PC-3 (cell line): ENCODE measurements around the gene SCAMP4.

ENCODE experiments used
- EZH2phosphoT487 ChIP-seq: fragments of 300-600 bp; sonication (generic); IDR thresholded peaks from 2 replicates; pipeline ENCODE4 v1.6.1; 2018; ENCODE audit warnings: mild to moderate bottlenecking, antibody characterized with exemption, low read length, borderline replicate concordance
- TF ChIP-seq, protein P1 (sequence below): fragments of 300-600 bp; sonication (generic); conservative IDR thresholded peaks from 2 replicates; pipeline ENCODE4 v1.5.1; 2017; ENCODE audit warnings: antibody characterized with exemption, low read depth, mild to moderate bottlenecking, low read length

DNA sequence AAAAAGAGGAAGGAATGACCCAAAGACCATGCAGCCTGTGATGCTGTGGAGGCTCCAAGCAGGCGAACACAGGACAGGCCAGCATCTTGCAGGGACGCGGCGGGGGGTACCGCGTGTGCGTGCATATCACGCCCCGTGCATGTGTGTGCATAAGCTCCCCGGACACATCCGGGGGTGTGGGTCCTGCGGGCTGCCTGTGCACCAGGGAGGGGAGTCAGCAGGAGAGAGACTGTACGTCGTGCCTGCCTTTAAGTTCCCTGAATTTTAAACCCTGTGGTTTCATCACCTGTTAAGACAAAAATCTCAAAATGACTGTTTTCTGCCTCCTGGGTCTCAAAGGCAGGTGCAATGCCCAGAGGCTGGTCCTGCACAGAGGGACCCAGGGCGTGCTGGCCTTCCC is 16.6 kb downstream of the SCAMP4 start:
- TF ChIP-seq, protein P1, sequence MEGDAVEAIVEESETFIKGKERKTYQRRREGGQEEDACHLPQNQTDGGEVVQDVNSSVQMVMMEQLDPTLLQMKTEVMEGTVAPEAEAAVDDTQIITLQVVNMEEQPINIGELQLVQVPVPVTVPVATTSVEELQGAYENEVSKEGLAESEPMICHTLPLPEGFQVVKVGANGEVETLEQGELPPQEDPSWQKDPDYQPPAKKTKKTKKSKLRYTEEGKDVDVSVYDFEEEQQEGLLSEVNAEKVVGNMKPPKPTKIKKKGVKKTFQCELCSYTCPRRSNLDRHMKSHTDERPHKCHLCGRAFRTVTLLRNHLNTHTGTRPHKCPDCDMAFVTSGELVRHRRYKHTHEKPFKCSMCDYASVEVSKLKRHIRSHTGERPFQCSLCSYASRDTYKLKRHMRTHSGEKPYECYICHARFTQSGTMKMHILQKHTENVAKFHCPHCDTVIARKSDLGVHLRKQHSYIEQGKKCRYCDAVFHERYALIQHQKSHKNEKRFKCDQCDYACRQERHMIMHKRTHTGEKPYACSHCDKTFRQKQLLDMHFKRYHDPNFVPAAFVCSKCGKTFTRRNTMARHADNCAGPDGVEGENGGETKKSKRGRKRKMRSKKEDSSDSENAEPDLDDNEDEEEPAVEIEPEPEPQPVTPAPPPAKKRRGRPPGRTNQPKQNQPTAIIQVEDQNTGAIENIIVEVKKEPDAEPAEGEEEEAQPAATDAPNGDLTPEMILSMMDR = no peak
- TF ChIP-seq EZH2phosphoT487 = no peak
